GM19438 (cell line): ENCODE data around the gene PHACTR2.
"Not testable (repeated sequence)": the region's sequence is repeated elsewhere in the genome, so short reads cannot be mapped to it uniquely, and the experiment has no call there.

ENCODE experiments used
- ATAC-seq: cut with Tn5 transposase; IDR thresholded peaks from one replicate; pipeline ENCODE4 v1.9.1; 2021; ENCODE audit warnings: low read depth; ENCODE audit not compliant: unreplicated experiment

The PHACTR2 gene

DNA sequence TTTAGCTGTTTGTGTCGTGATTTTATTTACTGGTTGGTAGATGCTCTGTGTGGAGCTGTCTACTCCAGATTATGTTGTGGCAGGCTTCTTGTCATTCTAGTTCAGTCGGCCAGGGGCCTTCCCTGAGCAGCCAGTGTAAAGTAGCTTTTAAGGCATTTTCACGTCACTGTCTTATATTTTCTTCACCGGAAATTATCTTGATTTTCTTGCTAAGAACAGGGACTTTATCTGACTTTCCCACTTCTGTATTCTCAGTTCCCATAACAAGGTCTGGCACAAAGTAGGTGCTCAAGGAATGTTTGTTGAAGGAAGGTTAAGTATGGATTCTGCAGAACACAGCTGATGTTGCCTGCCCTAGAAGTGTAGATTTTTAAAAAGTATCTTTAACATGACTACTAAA, 166.2 kb downstream of the PHACTR2 start:
- ATAC-seq = no peak

DNA sequence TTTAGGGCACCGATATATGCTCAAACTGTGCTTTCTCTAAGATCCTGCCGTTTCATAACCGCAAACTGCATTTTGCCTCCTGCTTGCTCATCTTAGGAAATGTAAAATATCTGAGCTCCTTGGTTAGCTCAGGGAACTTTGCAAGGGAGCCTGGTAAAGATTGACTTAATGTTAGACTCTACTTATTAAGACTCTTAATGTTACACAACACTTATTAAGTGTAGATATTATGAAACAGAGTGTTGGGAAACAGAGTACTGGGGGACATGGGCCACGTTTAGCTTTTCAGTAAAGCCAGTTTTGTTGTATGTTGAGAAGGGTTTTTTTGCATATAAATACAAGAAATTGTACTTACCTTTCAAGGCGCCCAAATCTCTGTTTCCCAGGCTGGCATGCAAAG, 167.3 kb downstream of the PHACTR2 start:
- no peak for ATAC-seq

DNA sequence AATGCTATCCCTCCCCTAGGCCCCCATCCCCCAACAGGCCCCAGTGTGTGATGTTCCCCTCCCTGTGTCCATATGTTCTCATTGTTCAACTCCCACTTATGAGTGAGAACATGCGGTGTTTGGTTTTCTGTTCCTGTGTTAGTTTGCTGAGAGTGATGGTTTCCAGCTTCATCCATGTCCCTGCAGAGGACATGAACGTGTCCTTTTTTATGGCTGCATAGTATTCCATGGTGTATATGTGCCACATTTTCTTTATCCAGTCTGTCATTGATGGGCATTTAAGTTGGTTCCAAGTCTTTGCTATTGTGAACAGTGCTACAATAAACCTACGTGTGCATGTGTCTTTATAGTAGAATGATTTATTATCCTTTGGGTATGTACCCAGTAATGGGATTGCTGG, 173.9 kb downstream of the PHACTR2 start:
- not testable (repeated sequence) for ATAC-seq

DNA sequence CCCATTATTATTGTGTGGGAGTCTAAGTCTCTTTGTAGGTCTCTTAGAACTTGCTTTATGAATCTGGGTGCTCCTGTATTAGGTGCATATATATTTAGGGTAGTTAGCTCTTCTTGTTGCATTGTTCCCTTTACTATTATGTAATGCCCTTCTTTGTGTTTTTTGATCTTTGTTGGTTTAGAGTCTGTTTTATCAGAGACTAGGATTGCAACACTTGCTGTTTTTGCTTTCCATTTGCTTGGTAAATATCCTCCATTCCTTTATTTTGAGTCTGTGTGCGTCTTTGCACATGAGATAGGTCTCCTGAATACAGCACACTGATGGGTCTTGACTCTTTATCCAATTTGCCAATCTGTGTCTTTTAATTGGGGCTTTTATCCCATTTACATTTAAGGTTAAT, 177.3 kb downstream of the PHACTR2 start:
- not testable (repeated sequence) for ATAC-seq

DNA sequence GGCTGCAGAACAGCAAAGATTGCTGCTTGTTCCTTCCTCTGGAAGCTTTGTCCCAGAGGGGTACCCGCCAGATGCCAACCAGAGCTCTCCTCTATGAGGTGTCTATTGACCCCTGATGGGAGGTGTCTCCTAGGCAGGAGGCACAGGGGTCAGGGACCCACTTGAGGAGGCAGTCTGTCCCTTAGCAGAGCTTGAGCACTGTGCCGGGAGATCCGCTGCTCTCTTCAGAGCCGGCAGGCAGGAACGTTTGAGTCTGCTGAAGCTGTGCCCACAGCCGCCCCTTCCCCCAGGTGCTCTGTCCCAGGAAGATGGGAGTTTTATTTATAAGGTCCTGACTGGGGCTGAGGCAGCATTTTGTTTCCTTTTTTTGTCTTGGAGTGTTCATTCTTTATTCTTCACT, 179.0 kb downstream of the PHACTR2 start:
- not testable (repeated sequence) for ATAC-seq

DNA sequence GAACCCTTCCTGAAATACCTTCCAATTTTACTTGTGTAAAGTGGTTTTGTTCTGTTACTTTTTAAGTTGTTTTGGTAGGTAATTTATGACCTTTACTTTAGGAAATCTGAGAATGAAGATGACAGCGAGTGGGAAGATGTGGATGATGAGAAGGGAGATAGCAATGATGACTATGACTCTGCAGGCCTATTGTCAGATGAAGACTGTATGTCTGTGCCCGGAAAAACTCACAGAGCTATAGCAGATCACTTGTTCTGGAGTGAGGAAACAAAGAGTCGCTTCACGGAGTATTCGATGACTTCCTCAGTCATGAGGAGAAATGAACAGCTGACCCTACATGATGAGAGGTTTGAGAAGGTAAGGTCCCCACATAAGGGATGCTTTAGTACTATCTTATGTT, 179.9 kb downstream of the PHACTR2 start:
- ATAC-seq = no peak

DNA sequence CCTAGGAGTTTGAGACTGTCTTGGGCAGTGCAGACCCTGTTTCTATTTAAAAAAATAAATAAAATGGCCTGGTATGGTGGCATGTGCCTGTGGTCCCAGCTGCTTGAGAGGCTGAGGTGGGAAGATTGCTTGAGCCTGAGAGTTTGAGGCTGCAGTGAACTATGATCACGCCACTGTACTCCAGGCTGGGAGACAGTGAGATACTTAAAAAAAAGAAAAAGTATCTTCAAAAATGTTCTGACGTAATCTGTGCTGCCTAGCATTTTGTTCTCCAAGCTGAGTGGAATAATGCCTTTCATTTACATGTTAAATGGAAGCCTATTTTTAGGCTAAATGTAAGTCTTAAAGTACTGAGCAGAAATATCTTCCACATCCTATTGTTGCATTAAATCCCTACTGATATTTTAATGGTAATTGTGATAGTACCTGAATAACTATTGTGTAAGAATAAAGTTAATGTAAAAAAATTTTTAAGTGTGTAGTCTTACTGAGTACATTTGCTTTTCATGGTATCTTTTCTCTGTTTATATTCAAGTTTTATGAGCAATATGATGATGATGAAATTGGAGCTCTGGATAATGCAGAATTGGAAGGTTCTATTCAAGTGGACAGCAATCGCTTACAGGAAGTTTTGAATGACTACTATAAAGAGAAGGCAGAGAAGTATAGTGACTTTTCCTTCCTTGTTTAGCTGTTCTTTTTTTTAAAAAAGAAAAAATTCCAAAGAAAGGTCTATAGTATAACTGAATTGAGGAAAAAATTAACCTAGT, 182.3 kb downstream of the PHACTR2 start:
- ATAC-seq = no peak

DNA sequence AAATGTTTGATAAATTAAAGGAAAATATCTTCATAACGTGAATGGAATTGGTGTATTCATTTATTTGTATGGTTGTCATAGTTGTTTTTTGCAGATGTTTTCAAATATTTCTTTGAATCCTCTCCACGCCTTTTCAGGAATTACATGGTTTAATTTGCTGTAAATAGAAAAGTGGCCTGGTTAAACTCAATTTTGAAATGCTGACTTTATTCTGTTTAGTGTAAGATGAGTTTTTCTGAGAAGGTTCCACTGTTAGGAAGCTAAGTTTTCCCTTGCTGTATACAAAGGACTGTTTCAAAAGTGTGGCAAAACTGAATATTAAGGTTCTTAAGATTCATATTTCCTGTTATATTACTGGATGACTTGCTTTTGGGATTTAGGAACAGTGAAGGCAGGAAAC, 186.0 kb downstream of the PHACTR2 start:
- no peak for ATAC-seq

DNA sequence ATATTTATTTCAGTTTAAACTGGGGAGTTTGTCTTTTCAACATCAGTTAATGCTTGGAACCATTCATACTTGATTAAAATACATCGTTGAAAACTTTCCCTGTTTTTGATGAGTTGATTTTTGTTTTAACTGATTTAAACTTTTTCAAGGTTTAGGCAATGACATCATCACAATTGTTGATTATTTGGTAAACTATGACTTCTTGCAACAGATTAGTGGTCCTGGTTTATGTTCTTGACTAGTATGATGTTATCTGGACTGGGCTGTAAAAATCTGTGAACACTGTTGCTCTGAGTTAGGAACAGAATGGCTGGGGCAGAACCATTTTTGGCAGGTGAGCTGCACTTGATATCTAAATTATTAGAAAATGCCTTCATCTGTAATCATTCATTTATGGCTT, 186.5 kb downstream of the PHACTR2 start, which contains the start of gene ZC2HC1B:
Gene ZC2HC1B, plus strand, starts transcription at position 241 of the 400 bp plus-strand sequence. Its CDS starts 66 bp downstream, at position 307.
- ATAC-seq = no peak

DNA sequence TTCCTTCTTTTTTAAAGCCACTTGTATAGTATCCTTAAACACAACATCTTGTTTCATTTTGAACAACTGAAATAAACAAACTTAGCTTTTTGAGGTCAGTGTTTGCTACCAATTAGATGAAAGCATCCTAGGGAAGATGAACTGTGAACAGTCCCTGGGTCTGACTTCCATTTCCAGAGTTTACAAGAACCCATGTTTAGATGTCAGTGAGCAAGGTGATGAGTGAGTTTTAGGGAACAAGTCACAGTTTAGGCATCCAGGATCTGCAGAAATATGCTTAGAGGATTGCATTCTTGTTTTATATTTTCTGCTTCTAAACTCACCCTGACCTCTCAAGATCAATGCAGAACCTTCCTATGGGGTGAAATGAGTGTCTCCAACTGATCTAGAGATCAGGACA, 189.5 kb downstream of the PHACTR2 start:
- no peak for ATAC-seq

DNA sequence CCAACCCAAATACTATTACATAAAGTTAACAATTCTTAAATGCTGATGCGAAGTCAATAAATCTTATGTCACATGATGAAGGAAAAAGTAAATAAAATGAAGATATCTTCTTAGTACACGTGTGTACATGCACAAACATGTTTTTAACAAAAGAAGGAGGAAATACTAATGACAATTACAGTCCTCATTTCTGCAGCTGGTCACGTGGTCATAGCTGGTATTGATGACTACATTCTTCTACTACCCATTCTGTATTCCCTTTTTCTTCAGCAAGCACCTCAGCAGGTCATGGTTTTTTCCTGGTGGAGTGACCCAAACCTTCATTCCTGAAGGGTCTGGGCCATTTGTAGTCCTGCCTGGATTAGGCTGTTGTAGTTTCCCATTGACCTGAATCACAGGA, 191.0 kb downstream of the PHACTR2 start:
- not testable (repeated sequence) for ATAC-seq

DNA sequence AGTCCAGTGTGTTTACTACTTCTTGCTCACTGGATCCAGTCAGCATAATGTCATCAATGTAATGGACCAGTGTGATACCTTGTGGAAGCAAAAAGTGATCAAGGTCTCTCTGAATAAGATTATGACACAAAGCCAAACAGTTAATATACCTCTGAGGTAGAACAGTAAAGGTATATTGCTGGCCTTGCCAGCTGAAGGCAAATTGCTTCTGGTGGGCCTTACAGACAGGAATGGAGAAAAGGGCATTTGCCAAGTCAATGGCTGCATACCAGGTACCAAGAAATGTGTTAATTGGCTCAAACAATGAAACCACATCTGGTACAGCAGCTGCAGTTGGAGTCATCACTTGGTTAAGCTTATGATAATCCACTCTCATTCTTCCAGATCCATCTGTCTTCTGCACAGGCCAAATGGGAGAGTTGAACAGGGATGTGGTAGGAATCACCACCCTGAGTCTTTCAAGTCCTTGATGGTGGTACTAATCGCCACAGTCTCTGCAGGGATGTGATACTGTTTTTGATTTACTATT, 193.5 kb downstream of the PHACTR2 start:
- ATAC-seq = not testable (repeated sequence)

DNA sequence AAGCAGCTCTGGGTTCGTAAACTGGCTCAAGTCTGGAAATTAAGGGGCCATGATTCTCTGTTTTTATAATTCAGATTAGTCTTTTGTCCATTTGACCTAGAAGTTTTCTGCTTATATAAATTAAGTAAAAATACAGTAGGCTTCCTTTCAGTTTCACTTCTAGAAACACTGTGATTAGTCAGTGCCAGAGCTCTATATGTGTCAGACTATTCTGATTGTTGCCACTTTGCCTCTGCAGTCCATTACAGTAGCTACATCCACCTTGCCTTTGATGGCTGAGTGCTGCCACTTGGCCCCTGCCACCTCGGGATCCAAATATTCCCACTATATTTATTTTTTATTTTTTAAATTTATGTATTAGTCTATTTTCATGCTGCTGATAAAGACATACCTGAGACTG, 194.4 kb downstream of the PHACTR2 start:
- ATAC-seq = peak; percentile 75

DNA sequence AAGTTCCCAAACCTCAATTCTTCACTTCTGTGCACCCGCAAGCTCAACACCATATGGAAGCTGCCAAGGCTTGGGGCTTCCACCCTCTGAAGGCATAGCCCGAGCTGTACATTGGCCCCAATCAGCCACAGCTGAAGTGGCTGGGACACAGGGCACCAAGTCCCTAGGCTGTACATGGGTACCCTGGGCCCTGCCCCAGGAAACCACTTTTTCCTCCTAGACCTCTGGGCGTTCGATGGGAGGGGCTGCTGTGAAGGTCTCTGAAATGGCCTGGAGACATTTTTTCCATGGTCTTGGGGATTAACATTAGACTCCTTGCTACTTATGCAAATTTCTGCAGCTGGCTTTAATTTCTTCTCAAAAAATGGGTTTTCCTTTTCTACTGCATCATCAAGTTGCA, 195.8 kb downstream of the PHACTR2 start:
- not testable (repeated sequence) for ATAC-seq

DNA sequence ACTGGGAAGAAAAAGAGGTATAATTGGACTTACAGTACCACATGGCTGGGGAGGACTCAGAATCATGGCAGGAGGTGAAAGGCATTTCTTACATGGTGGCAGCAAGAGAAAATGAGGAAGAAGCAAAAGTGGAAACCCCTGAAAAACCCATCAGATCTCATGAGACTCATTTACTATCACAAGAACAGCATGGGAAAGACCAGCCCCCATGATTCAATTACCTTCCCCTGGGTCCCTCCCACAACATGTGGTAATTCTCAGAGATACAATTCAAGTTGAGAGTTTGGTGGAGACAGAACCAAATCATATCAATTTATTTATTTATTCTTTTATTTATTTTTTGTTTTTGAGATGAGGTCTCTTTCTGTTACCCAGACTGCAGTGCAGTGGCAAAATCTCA, 196.7 kb downstream of the PHACTR2 start:
- ATAC-seq = not testable (repeated sequence)

DNA sequence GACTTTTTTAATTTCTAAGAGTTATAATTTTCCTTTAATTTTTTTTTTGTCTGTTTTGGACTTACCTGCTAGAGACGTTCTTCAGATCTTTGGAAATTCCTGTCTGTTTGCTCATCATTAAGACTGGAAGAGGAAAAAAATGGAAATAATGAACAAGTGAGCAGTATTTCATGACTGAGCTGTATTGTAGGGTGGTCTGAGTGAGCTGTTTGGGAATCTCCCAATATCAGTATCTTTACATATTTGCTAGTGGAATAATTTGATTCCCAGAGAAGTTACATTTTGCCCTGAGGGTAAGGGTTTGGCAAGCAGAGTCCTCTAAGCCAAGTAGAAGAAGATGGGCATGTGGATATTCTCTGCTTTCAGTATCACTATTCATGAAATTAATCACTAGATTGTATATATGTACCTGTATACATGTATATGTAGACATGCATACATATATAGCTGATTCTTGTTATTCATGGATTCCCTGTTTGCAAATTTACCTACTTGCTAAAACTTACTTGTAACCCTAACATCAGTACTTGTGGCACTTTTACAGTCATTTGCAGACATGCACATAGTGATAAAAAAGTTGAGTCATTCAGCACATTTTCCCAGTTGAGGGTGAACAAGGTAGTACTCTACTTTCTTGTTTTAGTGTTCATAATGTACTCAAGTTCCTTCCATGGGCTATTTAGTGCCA, 200.0 kb downstream of the PHACTR2 start:
- ATAC-seq = no peak

DNA sequence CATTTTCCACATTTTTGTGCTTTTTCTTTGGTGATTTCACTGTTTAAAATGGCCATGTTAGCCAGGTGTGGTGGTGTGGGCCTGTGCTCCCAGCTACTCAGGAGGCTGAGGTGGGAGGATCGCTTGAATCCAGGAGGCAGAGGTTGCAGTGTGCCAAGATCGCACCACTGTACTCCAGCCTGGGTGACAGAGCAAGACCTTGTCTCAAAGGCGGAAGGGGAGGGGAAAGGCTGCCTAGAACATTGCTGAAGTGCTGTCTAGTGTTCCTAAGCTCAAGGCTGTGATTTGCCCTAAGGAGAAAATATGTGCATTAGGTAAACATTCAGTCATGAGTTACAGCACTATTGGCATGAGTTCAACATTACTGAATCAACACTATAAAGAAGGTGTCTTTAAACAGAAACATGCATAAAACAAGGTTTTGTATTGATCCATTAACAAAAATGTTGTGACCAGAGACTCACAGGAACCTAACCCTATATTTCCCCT, 200.6 kb downstream of the PHACTR2 start:
- no peak for ATAC-seq

DNA sequence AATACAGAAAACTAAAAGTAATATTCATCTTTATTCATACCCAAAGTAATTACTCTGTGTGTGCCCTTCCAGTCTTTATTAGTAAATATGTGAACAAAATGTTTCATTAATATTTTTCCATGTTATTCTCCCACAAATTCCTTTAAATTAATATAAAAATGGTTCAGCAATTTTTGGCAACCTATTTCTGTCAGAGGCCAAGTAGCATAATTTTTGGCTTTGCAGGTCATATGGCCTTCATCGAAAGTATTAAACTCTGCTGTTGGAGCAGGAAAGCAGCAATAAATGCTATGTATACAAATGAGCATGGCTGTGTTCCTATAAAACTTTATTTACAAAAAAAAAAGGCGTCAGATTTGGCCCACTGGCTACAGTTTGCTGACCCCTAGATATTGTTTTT, 202.6 kb downstream of the PHACTR2 start:
- no peak for ATAC-seq
